Astrocyte of the cerebellum (primary cell): Measurements from ENCODE around the gene LEPROT.

Experiments used
- DNase-seq: peaks from one replicate; pipeline ENCODE4 v3.0.0-alpha.2; 2011; ENCODE audit warnings: low read depth
- H3K4me3 ChIP-seq: 2 replicates; pipeline ENCODE4 v1.5.1; 2011; ENCODE audit warnings: mild to moderate bottlenecking, low read depth, low read length, moderate library complexity
- CTCF ChIP-seq: IDR thresholded peaks from 2 replicates; pipeline ENCODE4 v1.5.1; 2012; ENCODE audit warnings: low read length, low read depth, moderate library complexity, mild to moderate bottlenecking; ENCODE audit errors: missing control alignments
- in situ Hi-C: cut with HindIII; loops from 2 replicates; pipeline ENCODE4 v1.10.0; 2017; ENCODE audit warnings: low sequenced_read_pairs

Gene LEPROT

DNA sequence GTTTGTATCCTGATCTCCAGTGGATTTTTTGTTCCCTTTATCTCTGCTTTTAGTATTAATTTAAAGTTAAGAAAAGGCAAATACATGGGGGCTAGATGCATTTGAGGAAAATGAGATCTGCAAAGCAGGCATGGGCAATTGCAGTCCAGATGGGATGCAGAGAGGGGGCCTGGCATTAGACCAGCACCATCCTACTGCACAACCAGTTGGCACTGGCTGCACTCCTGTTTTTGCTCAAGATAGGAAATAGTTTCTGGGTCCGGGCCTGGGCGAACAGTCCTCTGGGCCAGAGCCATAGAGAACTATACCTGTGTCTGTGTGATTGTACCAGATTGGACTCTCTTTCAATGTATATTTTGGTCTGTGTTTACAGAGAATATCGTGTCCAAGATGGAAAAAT, 34.0 kb upstream of the LEPROT start:
- in situ Hi-C loops: loop anchor here (5.0 kb wide), 1 partner anchor 34 kb away; no protein-coding TSS in a partner anchor
- H3K4me3 ChIP-seq: no peak overlapping the region
- no peak for DNase-seq
- no peak for TF ChIP-seq CTCF

DNA sequence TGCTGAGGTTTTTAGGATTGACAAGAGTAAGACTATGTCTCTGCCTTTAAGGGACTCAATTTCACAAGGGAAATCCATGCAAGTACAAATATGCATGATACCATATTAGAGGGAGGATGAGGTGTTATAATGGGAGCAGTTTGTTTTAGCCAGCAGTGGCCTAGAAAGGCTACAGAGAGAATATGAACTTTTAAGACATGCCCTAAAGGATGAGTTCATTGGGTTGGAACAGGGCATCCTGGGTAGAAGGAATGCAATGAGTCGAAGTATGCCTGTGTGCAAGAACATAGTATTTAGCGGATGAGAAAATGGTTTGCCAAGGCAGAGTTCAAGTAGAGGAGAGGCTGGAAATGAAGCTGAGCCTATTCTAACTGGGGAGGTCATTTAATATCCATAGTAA, 32.6 kb upstream of the LEPROT start:
- H3K4me3 ChIP-seq: no peak overlapping the region
- in situ Hi-C loops: loop anchor here (5.0 kb wide), 1 partner anchor 36 kb away; no protein-coding TSS in a partner anchor
- DNase-seq: no peak
- TF ChIP-seq CTCF: no peak

DNA sequence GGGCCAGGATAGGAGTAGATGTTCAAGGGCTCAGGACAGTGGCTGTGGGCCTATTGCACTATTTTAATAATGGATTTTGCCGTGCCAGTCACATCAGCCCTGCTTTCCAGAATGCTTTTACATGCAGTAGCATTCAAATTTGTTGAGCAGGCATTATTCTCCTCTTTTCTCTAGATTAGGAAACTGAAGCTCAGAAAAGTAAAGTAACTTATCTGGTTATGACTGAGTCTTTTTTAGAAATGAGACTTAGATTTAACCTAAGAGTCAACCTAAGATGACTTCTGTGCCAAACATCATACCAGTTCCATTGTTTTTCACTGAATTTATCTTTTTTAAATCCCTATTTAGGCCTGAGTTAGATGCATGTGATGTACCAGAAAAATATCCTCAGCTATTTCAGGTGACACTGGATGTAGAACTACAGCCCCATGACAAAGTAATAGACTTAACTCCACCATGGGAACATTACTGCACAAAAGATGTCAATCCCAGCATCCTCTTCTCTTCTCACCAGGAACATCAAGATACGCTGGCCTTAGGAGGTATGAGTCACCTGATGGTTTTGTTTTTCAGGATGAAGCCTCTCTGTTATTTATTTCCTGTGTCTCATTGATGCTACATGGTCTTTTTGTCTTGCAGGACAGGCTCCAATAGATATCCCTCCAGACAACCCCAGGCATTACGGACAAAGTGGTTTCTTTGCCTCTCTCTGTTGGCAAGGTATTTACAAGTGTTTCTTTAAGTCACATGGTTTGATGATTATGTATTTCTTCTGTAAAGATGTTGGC, 31.4 kb upstream of the LEPROT start:
- no peak for DNase-seq
- in situ Hi-C loops: loop anchor here (5.0 kb wide), 1 partner anchor 37 kb away; no protein-coding TSS in a partner anchor
- no peak for TF ChIP-seq CTCF
- H3K4me3 ChIP-seq: no peak overlapping the region

DNA sequence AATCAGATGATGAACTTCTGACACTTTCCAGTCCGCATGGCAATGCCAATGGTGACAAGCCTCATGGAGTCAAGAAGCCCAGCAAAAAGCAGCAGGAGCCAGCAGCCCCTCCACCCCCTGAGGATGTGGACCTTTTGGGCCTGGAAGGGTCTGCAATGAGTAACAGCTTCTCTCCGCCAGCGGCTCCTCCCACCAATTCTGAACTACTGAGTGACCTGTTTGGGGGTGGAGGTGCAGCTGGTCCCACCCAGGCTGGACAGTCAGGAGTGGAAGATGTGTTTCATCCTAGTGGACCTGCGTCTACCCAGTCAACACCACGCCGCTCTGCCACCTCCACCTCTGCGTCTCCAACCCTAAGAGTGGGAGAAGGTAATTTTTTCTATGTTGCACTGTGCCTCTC, 28.0 kb upstream of the LEPROT start:
- in situ Hi-C loops: no loop called here
- TF ChIP-seq CTCF: no peak
- H3K4me3 ChIP-seq: no peak overlapping the region
- no peak for DNase-seq

DNA sequence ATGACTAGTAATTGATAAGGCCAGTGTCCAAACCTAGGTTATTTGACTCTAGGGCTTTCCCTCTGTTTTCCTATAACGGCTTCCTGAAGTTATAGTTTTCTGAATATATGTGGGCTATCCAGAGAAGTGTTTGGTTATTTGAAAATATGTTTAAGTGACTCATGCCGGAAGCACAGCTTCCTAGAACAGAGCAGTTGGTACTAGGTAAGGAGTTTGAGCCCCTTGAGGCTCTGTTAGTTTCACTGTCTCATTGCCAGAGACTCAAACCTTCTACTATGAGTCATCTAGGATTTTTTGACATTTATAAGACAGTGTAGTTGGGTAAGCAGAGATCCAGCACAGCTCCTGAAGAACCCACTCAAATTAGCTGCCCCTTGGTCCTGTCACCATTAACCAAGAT, 27.1 kb upstream of the LEPROT start:
- H3K4me3 ChIP-seq: no peak overlapping the region
- DNase-seq: no peak
- no peak for TF ChIP-seq CTCF
- in situ Hi-C loops: no loop called here

DNA sequence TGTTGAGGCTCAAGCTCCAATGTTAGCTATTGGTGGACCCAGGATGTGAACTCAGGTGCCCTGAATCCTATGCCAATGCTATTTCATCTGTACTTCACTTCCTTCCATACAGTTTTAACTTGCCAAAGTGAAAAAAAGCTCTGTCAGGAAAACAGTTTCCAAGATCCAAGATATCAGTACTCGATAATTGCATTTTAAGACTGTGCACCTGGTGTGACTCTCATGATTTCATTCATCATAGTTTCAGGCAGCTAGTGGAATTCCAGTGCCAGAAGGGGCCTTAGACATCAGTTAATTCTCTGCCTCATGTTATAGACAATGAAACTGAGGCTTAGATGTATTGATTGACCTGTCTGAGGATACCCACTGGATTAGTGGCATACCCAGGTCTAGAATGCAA, 26.5 kb upstream of the LEPROT start:
- DNase-seq: no peak
- in situ Hi-C loops: no loop called here
- TF ChIP-seq CTCF: no peak

More for the DNA sequence above, 26.5 kb upstream of the LEPROT start:
- H3K4me3 ChIP-seq: no peak overlapping the region
